NCI-H2196 treated with DMSO at 0.1 percent for 48 hours (cell line): Measurements from ENCODE around the gene CDK8.

Source experiments
- DNase-seq: peaks from one replicate; lab custom pipeline; 2025; ENCODE audit not compliant: unreplicated experiment; lab: John Stamatoyannopoulos, UW

The CDK8 gene

DNA sequence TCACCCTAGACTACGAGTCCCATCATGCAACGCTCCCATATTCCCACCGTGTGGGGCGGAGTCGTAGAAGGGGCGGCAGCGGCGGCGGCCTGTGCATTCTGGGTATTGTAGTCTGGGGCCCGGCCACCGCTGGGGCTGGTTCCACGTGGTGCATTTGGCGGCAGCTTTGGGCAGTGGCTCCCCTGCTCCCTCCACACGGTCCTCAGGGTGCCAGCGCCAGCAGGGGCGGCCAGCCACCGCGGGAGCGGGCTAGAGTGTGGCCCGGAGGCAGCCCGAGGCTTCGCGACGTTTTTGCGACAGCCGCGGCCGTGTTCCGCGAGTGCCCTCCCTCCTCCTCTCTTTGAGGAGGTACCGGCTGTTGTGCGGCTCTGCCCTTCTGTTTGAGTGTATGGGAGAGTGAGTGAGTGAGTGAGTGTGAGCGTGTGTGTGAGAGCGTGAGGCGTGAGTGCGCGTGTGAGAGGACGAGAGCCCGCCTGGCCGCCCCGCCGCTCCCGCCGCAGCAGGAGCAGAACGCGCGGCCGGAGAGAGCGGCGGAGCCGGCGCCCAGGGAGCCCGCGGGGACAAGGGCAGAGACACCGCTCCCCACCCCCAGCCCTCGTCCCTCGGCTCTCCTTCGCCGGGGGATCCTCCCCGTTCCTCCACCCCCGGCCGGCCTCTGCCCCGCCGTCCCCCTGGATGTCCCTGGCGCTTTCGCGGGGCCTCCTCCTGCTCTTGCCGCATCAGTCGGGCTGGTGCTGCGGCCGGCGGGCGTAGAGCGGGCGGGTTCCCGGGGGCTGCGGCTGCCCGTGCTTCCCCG, at the start of gene CDK8:
CDK8 (plus strand) TSS at position 343 of the 796 bp plus-strand sequence. CDS start 513 bp downstream, outside the sequence.
- peak; percentile 69 for DNase-seq

GRCh38 chr13:26208287-26208686, 45.6 kb upstream of the CDK8 start:
- DNase-seq: no peak

DNA sequence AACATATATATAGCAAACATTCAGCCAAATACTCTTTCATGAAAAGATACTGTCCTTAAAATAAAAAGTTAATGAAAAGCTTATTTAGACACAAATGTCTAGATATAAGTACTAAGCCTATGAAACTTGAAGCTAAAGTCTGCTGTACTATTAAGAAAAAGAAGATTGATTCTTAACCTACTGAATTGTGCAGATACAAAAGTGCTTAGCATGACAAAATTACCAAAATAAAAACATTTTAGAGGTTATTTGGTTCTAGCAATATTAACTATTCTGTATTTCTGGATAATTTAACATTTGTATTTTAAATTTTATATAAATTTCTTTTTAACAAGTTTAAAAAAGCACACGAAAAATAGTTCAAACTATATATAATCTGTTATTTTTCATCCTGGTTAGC, 40.6 kb upstream of the CDK8 start:
- DNase-seq: no peak

- no peak for DNase-seq
These were observed 39.9 kb upstream of the CDK8 start for GRCh38 chr13:26213982-26214381.

GRCh38 chr13:26216042-26216441, 37.9 kb upstream of the CDK8 start:
- DNase-seq: no peak

- no peak for DNase-seq
These were observed 34.2 kb upstream of the CDK8 start for GRCh38 chr13:26219726-26220125.

GRCh38 chr13:26220575-26220974, 33.4 kb upstream of the CDK8 start:
- no peak for DNase-seq

- no peak for DNase-seq
These were observed 32.6 kb upstream of the CDK8 start for GRCh38 chr13:26221399-26221720.

DNA sequence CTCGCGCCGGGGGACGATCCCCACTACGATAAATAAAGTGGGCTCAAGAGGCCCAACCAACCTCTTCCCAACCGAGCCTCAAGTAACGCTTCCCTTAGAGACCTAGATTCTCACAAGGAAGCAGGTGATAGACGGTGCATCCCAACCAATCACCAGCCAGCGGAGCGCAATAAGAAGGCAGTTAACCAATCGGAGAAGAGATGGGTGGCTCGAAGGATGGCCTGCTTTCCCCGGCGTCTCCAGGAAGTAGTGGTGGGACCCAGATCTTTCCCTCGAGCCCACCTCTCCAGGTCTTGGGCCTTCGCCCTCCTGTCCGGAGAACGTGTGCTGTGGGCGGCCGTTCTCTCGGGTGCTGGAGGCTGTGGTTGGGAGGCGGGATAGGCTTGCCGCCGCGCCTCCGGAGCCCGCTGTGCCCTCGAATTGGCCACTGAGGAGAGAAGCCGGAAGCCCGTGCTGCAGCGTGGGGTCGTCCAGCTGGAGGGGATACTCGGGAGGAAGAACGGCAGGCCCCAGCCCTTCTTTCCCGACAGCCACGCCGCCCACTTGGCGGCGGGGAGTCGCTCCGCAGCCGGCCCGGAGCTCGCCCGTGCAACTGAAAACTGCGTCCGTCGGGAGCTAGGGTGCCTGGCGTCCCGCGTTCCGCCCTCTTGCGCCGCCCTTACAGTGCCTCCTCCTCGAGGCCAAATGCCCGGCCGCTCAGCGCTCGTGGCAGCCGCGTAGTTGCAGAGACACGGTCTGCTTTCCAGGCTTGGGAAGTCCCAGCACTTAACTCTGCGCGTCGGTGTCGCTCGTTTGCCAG, 32.0 kb upstream of the CDK8 start, which contains the start of gene RNF6:
RNF6 (minus strand) TSS at position 594 of the 799 bp plus-strand sequence. CDS start 2,665 bp downstream, outside the sequence.
- DNase-seq: peak; percentile 73

DNA sequence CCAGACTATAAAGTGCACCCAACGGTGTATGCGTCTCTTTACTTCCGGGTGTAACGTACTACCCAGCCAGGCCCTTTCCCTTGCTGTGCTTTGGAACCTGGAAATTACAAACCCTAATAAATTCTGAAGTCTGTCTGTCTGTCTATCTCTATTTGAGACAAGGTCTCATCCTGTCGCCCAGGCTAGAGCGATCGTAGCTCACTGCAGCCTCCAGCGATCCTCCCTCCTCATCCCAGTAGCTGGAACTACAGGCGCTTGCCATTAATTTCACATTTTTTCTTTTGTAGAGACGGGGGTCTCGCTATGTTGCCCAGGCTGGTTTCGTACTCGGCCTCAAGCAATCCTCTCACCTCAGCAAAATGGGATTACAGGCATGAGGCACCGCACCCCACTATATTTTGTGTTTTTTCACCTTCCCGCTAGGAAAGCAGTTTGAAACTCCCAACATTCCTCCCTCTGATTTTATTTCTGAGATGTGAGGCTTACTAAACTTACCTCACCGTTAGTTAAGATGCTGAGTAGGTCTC, 31.3 kb upstream of the CDK8 start:
- DNase-seq: peak; percentile 39

DNA sequence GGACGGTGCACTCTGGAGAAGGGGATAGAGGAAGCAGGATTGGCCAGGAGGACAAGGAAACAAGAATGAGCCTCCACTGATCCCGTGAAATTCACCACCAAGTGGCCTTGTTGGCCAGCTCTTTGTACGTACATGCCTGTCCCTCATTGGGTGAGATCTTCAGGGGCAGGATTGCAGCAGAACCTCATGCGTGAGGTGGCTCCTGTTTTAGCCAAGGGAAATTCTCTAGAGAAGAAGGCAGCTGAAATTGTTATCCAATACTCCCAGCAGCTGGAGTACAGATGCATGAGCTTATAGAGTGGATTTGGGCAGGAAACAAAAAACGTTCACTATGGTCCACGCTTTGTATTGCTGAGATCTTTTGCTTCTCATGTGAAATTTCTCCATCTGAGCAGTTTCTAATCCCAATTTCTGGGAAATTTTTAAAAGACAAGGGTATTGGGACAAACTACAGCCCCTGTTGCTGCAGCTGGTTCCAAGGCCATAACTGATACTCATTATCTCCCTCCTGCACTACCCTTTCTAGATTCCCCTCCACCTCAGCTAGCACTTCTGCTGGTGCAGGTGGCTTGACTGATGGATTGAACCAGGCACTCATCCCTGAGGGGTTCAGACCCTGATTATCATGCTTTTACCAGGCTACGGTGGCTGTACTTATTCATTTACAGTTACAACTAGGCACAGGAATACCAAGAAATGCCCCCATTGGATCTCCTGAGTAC, 27.9 kb upstream of the CDK8 start:
- DNase-seq: no peak

DNA sequence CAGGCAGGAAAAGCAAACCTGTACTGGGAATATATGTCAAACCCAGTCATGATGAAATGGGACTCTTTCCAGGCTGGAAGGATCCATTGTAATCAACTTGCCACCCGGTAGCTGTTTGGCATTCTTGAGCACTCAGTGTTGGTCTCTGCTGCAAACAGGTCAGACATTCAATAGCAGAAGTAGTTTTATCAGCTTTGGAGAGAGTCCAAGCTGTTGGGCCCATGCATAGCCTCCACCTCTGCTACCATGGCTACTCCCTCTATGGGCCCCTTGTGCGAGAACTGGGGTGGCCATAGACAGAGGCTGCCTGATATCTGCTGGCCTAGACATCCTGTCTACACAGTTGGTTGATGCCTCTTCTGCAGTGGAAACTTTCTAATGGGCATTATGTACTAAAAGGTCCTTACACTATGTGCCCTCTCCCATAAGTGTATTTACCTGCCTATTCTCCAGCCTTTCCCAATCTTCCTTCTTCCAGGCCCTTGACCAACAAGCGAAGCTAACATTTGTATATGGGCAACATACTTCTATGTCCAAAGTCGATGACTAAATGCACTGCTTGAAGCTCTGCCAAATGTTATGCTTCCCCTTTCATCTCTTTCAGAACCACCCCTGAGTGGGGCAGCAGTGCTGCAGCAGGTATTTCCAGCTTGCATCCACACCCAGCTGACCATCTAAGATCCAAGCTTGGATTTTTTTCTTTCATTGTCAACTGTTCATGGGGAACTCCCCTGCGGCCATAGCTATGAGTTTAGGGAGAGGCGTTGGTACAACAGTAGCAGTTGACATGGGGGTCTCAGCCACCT, 26.6 kb upstream of the CDK8 start:
- DNase-seq: no peak

DNA sequence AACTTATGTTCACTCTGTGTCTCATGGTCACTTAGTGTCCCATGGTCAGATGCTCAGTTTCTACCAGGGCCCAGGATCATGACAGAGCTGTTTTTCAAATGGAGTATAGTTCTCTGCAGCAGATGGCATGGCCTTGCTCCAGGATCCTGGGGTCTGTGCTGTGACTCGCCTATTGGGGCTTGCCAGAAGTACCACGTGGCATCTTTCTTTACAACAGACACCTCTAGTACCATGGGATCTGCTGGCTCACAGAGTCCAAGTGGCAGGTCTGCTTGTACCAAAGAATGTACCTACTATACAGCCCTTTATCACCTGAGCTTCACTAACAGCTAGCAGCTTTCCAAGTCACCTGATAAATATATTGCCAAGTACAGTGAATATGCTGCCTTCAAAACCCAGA, 25.8 kb upstream of the CDK8 start:
- DNase-seq: no peak

DNA sequence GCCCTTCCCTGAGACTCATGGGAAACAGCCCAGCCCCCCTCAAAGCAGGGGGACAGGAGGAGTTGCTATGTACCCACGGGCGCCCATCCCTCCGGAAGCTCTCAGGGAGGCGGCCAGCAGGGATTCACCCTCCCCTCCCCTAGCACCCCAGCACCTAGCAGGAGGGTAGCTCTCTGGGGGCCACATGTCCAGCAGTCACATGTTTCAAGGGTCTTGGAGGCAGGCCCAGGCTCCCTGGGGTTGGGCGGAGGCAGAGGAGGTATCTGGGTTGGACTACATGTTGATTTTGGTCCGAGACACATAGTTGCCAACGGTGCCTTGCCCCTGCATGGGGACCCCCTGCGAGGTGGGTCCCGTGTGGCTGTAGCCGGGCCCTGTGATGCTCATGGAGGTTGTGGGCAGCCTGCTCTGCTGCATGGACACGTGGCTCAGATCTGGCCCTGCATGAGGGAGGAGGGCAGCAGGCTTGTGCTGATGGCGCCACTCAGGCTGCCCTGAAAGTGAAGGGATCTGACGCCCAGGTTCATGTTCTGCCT, 24.8 kb upstream of the CDK8 start:
- no peak for DNase-seq

DNA sequence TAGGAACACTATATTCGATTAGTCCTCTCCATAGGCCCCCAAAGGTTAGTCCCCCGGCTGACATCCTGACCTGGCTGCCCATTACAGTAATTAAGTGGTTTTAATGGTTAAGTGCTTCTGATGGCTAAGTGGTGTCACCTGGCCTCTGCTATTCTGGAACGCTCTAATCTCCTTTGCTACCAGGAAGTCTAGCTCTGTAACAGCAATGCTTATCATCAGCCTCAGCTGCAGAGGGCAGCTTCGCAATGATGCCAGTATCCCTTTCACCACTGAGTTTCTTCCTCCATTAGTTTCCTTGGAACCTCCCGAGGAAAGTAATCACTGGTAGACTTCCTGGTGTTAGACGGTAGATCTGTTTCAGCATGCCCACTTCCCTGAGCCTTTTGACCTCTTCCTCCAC, 23.2 kb upstream of the CDK8 start:
- DNase-seq: no peak

DNA sequence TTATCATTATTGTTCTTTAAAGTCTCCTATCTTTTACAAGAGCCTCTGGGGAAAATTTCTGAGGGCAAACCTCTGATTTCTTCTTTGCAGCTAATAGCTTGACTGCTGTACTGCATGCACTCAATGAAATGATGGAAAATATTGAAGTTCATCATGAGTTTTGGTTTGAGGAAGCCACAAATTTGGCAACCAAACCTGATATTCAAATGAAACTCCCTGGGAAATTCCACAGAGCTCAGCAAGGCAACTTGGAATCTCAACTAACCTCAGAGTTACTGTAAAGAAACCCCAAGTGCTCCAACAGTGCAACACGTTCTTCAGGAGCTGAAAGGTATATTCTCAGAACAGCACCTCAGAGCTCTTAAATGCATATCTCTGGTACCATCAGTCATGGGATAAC, 17.6 kb upstream of the CDK8 start:
- no peak for DNase-seq

GRCh38 chr13:26246154-26246553, 7.8 kb upstream of the CDK8 start:
- DNase-seq: no peak

- DNase-seq: no peak
These were observed 6.9 kb upstream of the CDK8 start for GRCh38 chr13:26247011-26247410.

- no peak for DNase-seq
These were observed 6.3 kb upstream of the CDK8 start for GRCh38 chr13:26247608-26248007.

GRCh38 chr13:26249551-26249950, 4.4 kb upstream of the CDK8 start:
- DNase-seq: no peak
